ENCODE results near the gene NAALADL2. TPM values are rescaled to one million over a fixed set of nuclear protein-coding genes. Genes with fewer than 3 reads are reported as not detected.

NAALADL2 gene
- total and polyA plus RNA-seq, 2 donors (not counting 1 experiment from before 2014, with no cell fraction given), result not detected

GRCh38 chr3:174951498-174952005 lies 92.4 kb downstream of the NAALADL2 start:
- H3K4me3 Mint-ChIP-seq, result no peak overlapping the region
- ATAC-seq (ENCODE audit: low read depth), result no peak

DNA sequence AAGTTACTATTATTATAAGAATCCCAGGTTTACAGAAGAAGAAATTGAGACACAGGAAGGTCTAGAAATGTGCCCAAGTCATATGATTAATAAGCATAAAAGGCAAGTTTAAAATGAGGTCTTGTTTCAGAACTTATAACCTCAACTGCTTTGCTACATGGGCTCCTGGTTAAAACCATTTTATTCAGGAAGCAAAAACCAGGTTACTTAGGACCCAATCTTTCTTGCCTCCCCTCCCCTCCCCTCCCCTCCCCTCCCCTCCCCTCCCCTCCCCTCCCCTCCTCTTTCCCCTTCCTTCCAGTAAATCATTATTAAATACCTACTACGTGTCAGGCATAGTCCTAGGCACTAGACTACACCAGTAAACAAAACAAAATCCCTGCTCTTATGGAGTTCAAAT lies 93.9 kb downstream of the NAALADL2 start:
- WGBS (ENCODE audit: insufficient coverage), result no CpG with 5 or more reads among the region's 1 CpG

More at GRCh38 chr3:174951498-174952005, 92.4 kb downstream of the NAALADL2 start:
- Histone ChIP-seq H3K4me1 (ENCODE audit: control insufficient read depth in 2 of 2, insufficient read depth in 2 of 2, low read length in 2 of 2) (no peaks in the 10 kb centered on the region), H3K9me3 (ENCODE audit: control extremely low read depth in 1 of 3, control insufficient read depth in 2 of 3, insufficient read depth in 1 of 3, low read length in 2 of 3) (no peaks in the 10 kb centered on the region), H3K27me3 (replicated peaks in 1 of 4; ENCODE audit: control extremely low read depth in 1 of 4, control insufficient read depth in 3 of 4, insufficient read depth in 4 of 4, low read length in 3 of 4) (no peaks in the 10 kb centered on the region), H3K4me3 (ENCODE audit: control extremely low read depth in 1 of 5, extremely low read depth in 1 of 5, insufficient read depth in 1 of 5, low read depth in 2 of 5, low read length in 4 of 5) (no peak overlapping the region), H2AFZ (ENCODE audit: insufficient read depth, low read depth, low read length, poor library complexity, severe bottlenecking) (no peak overlapping the region), H3K9ac (ENCODE audit: low read length) (no peak overlapping the region), H3K79me2 (ENCODE audit: control insufficient read depth, insufficient read depth, low read length) (no peaks in the 10 kb centered on the region), H3K4me2 (replicated peaks; ENCODE audit: low read depth, low read length, poor library complexity, severe bottlenecking) (no peak overlapping the region), H4K20me1 (ENCODE audit: control insufficient read depth, insufficient read depth, low read length, poor library complexity, severe bottlenecking) (no peaks in the 10 kb centered on the region), H3K27ac (ENCODE audit: low read length in 2 of 2) (no peak overlapping the region), H3K36me3 (replicated peaks in 1 of 2; ENCODE audit: control extremely low read depth in 1 of 2, control insufficient read depth in 1 of 2, extremely low read depth in 1 of 2, insufficient read depth in 2 of 2, low read length in 1 of 2) (no peaks in the 10 kb centered on the region)
- no peak overlapping the region for H3K27ac Mint-ChIP-seq
- H3K9me3 Mint-ChIP-seq (ENCODE audit: insufficient read depth), result peaks cover 2% of the 10 kb centered on the region
- no peak for TF ChIP-seq CTCF (IDR thresholded peaks at IDR 0.05)
- no peak for DNase-seq
- intact Hi-C loops (cut with micrococcal nuclease), result no loop called here
- no peaks in the 10 kb centered on the region for H3K4me1 Mint-ChIP-seq
- no CpG with 5 or more reads among the region's 2 CpGs for WGBS (ENCODE audit: insufficient coverage)
- CTCF ChIA-PET, result no interaction called here
- POLR2A ChIA-PET, result no interaction called here
- no peaks in the 10 kb centered on the region for H3K27me3 Mint-ChIP-seq

More for the DNA sequence above, 93.9 kb downstream of the NAALADL2 start:
- Mint-ChIP-seq H3K9me3 (ENCODE audit: insufficient read depth) (peaks cover 2% of the 10 kb centered on the region), H3K27ac (no peak overlapping the region), H3K4me1 (no peaks in the 10 kb centered on the region), H3K27me3 (no peaks in the 10 kb centered on the region), H3K4me3 (no peak overlapping the region)
- no peak overlapping the region for H3K27ac ChIP-seq (ENCODE audit: low read length in 2 of 2)
- ChIA-PET POLR2A (no interaction called here), CTCF (no interaction called here)
- no peak overlapping the region for H3K4me3 ChIP-seq (ENCODE audit: control extremely low read depth in 1 of 5, extremely low read depth in 1 of 5, insufficient read depth in 1 of 5, low read depth in 2 of 5, low read length in 4 of 5)
- TF ChIP-seq CTCF (IDR thresholded peaks at IDR 0.05), result no peak
- no peak overlapping the region for H3K9ac ChIP-seq (ENCODE audit: low read length)
- DNase-seq (no peak), ATAC-seq (ENCODE audit: low read depth) (no peak)
- H4K20me1 ChIP-seq (ENCODE audit: control insufficient read depth, insufficient read depth, low read length, poor library complexity, severe bottlenecking), result no peaks in the 10 kb centered on the region
- H3K9me3 ChIP-seq (ENCODE audit: control extremely low read depth in 1 of 3, control insufficient read depth in 2 of 3, insufficient read depth in 1 of 3, low read length in 2 of 3), result no peaks in the 10 kb centered on the region
- H3K4me2 ChIP-seq (replicated peaks; ENCODE audit: low read depth, low read length, poor library complexity, severe bottlenecking), result no peak overlapping the region
- intact Hi-C loops (cut with micrococcal nuclease), result no loop called here
- H3K36me3 ChIP-seq (replicated peaks in 1 of 2; ENCODE audit: control extremely low read depth in 1 of 2, control insufficient read depth in 1 of 2, extremely low read depth in 1 of 2, insufficient read depth in 2 of 2, low read length in 1 of 2), result no peaks in the 10 kb centered on the region
- H3K4me1 ChIP-seq (ENCODE audit: control insufficient read depth in 2 of 2, insufficient read depth in 2 of 2, low read length in 2 of 2), result no peaks in the 10 kb centered on the region
- H3K79me2 ChIP-seq (ENCODE audit: control insufficient read depth, insufficient read depth, low read length), result no peaks in the 10 kb centered on the region
- no peak overlapping the region for H2AFZ ChIP-seq (ENCODE audit: insufficient read depth, low read depth, low read length, poor library complexity, severe bottlenecking)
- H3K27me3 ChIP-seq (replicated peaks in 1 of 4; ENCODE audit: control extremely low read depth in 1 of 4, control insufficient read depth in 3 of 4, insufficient read depth in 4 of 4, low read length in 3 of 4), result no peaks in the 10 kb centered on the region

Data from B cell (primary cell).